GM19467 (cell line): ENCODE data around the gene ARHGEF18.
A peak's percentile ranks its signal among the peaks of the same experiment; 100 is the strongest.

ENCODE experiments used
- ATAC-seq: cut with Tn5 transposase; IDR thresholded peaks from one replicate; pipeline ENCODE4 v1.9.1; 2021; ENCODE audit warnings: mild to moderate bottlenecking, moderate library complexity; ENCODE audit not compliant: unreplicated experiment

Gene ARHGEF18

DNA sequence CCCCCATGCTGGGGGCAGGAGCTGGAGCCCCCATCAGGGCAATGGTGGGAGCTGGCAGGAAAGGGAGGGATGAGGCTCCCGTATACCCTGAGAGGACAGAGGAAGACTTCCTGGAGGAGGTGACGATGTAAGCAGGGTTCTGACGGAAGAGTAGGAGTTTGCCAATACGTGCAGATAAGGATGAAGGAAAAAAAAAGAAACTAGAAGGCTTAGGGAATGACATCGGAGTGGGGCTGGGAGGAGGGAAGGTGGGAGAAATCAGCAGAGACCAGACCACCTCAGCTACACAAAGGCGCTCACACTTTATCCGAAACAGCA lies 32.3 kb downstream of the ARHGEF18 start:
- ATAC-seq, result no peak

GRCh38 chr19:7382694-7383093 lies 34.0 kb downstream of the ARHGEF18 start:
- no peak for ATAC-seq

DNA sequence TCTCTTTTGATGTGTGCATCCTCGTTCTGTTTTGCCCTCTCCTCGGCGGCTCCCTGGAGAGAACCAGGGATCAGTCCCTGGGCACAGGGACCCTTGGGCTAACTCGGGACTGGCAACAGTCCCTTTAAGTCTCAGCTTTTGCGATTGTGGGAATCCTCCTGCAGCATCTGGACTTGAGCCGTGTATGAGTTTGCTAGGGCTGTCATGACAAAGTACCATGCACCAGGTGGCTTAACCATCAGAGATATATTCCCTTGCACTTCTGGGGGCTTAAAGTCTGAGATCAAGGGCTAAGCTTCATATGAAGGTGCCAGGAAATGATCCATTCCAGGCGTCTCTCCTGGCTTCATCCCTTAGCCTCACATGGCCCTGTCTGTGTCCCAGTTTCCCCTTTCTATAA lies 34.5 kb downstream of the ARHGEF18 start:
- ATAC-seq, result no peak

GRCh38 chr19:7385062-7385461 lies 36.3 kb downstream of the ARHGEF18 start:
- no peak for ATAC-seq

GRCh38 chr19:7386308-7386707 lies 37.6 kb downstream of the ARHGEF18 start:
- ATAC-seq, result no peak

GRCh38 chr19:7386769-7387168 lies 38.0 kb downstream of the ARHGEF18 start:
- ATAC-seq, result no peak

GRCh38 chr19:7391218-7391670 lies 42.5 kb downstream of the ARHGEF18 start:
- ATAC-seq, result no peak

DNA sequence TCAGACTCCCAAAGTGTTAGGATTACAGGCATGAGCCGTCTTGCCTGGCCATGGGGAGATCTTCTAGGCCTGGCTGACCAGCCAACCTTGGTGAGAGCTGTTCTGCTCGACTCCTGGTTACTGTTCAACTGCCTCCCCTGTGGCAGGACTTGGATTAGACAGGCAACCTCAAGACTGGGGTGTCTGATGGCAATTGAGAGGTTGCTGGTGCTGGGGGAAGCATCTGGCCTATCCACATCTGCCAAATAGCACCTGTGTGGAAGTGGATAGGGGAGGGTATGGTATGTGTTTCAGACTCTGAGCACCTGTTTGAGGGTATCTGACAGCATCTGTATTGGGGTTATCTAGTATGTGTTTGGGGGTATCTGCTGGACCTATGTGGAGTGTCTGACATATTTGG lies 44.7 kb downstream of the ARHGEF18 start:
- ATAC-seq, result no peak

DNA sequence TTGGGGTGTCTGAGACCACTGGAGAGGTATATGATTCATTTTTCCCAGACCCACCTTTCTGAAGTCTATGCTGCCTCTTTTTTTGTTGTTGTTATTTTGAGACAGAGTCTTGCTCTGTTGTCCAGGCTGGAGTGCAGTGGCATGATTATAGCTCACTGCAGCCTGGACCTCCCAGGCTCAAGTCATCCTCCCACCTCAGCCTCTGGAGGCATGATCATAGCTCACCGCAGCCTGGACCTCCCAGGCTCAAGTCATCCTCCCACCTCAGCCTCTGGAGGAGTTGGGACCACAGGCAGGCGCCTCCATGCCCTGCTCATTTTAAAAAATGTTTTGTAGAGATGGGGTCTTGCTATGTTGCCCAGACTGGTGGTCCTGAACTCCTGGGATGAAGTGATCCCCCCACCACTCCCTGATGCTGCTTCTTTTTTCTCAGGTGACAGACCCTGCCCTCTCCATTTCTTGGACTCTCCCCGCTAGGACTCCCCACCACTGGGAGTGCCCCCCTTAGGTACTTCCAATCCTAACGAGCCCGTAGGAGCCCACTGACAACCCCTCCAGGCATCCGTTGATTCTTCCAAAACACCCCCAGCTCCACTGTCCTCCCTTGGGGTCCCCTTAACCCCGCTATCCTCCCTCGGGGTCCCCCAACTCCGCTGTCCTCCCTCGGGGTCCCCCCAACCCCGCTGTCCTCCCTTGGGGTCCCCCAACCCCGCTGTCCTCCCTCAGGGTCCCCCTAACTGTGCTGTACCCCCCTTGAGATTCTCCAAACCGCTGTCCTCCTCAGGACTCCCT lies 45.4 kb downstream of the ARHGEF18 start:
- no peak for ATAC-seq

DNA sequence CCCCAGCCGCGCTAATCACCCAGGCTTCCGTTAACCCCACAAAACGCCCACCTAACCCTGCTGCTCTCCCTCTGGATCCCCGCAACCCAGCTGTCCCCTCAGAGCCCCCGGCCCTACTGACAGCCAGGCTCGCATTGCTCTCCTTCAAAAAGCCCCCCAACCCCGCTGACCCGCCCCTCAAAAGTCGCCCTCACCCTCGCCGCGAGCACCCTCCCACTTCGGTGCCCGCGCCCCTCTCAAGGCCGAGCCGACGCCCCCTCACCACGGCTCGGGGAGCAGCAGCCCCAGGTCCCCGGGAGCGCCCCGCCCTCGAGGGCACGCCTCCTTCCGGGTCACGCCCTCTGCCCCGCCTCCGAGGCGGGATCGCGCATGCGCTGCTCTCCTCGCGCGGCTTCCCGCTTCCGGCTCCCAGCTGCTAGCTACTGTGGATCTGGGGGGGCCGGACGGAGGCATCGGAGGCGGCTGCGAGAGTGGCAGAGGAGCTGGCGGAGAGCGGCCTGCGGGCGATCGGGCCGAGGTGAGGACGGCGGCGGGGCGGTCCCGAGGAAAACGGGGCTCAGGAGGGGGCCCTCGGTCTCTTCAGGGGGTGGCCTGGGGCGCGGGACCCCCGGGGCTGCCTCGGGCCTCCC lies 46.1 kb downstream of the ARHGEF18 start:
- ATAC-seq, result peak; percentile 66

- ATAC-seq, result no peak
These were observed 46.8 kb downstream of the ARHGEF18 start for GRCh38 chr19:7395360-7396066.

GRCh38 chr19:7397687-7398086 lies 49.0 kb downstream of the ARHGEF18 start:
- no peak for ATAC-seq
